SKM-1 (cell line): ENCODE results near the gene CIB4.

Experiments
- DNase-seq: peaks from one replicate; lab custom pipeline; 2025; ENCODE audit not compliant: unreplicated experiment; lab: John Stamatoyannopoulos, UW

CIB4 gene

DNA sequence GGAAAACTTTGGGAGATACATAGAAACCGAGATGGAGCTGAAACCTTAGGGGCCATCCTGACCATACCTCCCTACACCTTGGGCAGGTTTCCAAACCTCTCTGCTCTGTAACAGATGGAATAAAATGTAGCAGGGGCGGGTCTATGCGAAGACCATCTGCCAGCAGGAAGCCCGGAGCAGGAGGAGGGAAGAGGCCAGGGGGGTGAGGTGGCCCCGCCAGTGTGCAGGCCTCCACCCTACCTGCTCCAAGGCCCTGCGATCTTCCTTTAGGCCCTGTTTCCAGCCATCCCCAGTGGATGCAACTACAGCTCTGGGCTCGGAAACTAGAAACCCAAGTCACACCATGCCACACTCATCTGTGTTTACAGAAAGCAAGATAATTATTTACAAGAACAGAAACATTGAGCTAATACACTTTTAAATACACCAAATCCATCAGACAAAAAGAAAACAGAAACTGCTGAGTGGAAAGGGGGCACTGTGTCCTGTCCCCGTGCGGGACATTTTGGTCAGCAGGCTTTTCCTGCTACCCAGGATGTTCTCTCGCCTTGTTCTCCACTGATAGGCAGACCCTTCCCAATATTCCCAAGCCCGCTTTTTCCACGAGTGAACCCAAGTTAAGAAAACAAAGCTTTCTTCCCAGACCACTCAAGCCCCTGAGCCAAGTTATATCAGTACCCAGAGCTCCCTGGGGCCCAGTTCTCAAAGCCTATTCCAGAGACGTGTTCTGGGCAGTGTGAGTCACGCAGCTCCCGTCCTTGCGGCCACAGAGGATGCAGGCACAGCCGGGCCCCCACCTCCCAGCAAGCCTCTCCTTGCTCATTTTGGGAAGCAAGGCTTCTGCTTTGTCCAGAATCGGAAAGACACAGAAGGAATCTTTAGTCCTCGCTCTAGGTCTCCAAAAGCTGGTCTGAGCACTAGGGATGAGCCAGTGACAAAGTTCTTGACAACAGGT lies 17.3 kb downstream of the CIB4 start:
- DNase-seq: no peak

DNA sequence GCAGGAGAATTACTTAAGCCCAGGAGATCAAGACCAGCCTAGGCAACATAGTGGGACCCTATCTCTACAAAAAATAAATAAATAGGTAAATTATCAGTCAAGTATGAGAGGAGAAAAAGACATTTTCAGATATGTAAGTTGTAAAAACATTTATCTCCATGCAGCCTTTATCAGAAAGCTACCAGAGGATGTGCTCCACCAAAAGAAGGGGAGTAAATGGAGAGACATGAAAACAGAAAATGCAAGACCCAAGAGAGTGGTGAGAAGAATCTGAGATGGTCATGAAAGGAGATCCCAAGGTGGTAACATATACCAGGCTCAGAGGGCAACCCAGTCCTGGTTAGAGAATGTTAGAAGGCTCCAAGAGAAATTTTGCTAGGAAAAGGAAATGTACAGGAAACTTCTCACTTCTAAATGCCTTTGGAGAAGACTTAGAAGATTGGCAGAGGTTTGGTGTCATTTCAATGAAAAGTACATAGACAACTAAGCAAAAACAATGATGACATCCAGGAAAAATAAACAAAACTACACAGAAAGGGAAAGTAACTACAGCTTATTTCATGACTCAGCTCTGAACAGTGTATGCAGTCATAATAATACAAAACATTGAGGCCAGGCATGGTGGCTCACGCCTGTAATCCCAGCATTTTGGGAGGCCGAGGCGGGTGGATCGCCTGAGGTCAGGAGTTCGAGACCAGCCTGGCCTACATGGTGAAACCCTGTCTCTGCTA lies 19.5 kb downstream of the CIB4 start:
- no peak for DNase-seq

DNA sequence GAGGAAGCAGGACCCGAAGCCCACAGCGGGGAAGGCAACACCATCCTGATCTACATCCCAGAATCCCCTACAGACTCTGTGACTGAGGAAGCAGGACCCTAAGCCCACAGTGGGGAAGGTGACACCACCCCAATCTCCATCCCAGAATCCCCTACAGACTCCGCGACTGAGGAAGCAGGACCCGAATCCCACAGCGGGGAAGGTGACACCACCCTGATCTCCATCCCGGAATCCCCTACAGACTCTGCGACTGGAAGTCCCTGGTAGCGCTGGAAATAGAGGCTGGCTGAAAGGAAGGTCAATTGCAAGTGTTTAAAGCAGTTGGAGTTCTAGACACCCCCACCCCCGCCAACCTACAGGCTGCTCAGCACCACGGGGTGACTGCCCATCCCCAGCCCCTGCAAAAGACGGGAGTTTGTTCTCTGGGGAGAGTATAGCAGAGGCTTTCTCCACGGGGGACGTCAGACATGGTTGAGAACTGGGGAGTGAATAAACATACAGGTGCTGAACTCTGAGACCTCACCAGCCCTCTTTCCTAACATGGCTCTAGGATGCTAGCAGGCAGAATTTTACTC lies 21.0 kb downstream of the CIB4 start:
- no peak for DNase-seq

DNA sequence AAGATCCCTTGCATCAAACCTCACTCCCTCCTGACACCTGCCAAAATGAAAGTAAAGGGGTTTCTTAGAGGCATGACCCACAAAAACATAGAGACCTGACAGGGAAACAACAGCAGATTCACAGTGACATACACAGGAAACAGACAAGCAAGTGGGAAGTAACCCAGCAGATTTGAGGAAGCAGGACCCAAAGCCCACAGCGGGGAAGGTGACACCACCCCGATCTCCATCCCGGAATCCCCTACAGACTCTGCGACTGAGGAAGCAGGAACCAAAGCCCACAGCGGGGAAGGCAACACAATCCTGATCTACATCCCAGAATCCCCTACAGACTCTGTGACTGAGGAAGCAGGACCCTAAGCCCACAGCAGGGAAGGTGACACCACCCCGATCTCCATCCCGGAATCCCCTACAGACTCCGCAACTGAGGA lies 21.6 kb downstream of the CIB4 start:
- DNase-seq: no peak

DNA sequence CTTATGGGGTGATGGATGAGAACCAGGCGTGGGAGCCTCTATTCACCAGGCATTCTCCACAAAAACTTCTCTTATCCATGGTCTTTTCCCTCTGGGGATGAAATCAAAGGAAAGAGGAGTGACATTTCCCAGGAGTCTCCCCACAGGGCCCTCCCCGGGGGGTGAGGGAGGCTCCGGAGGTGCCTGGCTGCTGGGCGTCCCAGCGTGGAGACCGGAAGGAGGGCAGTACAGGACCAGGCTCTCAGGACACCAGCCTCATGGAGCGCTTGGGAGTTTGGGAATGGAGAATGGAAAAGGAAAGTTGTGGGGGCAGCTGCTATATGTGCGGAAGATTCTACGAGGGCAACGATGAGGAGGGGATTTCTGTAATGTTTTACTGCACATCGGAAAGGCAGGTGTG lies 22.1 kb downstream of the CIB4 start:
- DNase-seq: no peak

DNA sequence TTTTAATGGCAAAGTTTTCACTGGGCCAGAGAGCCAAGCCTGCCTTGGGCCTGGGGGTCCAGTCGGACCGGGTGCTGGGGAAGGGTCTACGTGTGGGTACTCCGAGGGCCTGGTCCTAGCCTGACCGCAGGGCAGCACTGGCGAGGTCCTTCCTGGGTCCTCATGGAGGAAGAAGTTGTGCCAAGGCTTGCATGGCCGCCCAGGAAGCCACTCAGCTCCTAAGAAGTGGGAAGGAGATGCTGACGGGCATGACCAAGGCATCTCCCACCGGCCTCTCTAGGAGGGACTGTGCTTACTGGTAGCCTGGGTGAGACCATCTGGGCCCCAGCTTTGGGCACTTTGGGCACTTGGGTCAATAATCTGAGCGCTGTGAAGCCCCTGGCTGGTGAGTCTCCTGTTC lies 22.6 kb downstream of the CIB4 start:
- DNase-seq: no peak

DNA sequence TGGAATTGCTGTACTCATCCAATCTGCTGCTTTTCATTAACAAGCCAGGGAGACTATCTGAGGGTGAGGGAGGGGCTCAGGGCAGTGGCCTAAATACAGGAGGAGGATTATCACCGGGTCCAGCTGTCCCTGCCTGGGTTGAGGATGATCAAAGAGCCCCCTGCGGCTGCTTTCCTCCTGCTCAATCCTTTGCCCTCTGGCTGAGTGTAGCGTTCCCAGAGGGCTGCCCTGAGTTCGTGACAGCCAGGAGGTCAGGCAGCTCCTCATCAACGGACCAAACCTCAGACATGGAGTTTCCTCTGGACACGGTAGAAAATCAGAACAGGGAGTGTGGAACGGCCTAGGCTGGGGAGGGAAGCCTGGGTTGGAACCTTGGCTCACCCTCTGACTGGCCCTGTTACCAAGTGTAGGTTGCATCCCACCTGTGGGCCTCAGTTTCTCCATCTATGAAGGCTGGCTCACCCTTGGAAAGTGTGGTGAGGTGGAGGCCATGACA lies 23.5 kb downstream of the CIB4 start:
- DNase-seq: no peak

DNA sequence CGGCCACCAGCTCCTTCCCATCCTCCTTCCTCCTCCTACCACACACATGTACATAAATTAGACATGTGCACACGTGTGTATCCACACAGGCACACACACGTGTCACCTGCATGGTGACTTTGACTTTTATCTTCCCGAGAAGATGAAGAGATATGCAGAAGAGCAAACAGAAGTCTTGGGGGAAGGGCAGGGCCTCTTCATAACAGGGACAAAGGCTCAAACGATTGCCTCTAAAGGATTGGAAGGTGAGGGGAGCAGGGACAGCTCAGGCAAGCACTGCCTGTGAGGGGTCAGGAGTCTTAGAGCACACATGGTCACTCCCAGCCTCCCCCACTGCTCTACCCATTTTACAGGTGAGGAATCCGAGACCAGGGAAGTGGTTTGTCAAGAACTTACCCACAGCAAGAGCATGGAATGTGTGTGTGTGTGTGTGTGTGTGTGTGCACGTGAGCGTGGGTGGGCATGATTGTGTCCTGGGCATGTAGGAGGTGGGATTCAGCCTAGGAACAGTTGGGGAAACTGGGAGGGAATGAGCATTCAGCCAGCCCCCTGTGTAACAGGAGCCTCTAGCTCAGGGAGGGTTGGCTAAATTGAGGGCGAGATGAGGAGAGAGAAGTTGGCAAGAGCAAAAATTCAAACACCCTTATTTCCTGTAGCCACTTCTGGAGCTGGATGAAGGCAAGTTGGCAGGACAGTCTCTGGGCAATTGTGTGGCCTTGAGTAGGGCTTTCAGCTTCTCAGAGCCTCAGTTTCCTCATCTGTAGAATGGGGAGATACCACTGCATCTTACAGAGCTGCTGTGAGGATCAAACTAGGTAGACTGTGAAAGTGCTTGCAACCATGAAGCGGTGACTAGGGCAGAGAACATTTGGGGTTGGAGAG lies 24.2 kb downstream of the CIB4 start:
- no peak for DNase-seq

DNA sequence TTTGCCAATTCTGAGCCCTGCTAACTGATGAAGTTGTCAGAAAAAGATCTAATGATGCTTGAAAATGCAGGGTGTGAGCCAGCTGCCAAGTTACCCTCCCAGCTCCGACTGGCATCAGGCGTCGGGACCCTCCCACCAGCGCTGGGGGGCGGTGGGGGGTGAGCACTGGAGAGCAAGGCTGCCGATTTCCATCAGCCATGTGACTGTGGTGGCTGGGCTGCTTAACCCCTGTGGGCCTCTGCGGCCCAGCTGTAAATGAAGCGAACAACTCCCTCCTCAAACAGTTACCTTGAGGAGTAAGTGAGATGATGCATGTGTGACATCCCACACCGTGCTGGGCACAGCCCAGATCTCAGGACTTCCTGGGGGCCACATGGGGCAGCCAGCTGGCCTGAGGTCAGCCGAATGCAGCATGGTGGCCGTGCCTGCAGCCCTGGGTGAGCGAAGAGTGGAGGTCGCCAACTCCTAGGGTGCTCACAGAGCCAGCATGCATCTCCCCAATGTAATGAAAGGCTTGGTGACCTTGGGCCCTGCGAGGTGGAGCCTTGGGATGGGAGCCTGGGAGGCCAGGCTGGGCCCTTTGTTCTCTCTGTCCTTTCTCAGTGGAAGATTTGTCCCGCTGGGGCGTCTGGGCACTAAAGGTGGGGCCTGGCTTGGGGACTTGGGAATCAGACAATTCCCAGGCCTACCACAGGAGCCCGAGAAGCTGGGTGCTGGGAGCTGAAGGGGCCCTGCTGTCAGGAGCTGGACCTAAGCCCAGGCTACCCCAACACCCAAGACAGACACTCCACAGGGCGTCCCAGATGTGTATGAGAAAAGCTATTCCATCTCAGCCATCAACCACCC lies 25.1 kb downstream of the CIB4 start:
- no peak for DNase-seq

DNA sequence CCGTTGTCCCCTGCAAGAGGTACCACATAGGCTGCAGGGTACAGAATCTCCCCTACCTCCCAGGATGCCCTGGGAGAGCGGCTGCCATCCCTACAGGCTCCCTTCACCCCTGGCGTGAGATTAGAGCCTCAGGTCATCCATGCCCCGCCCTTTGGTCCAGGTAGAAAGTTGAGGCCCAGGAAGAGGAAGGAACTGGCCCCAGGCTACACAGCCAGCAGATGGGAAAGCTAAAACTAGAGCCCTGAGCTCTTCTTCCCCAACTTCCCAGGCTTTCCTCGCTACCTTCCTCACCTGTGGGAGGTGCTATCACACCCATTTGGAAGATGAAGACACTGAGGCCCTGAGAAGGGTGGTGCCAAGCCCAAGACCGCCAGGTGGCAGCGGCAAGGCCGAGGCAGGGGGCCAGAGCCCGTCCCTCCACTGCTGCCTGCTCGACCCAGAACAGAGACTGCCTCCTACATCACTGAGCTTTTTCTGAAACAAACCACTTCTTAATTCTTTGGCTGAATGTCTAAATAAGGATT lies 25.8 kb downstream of the CIB4 start:
- no peak for DNase-seq

DNA sequence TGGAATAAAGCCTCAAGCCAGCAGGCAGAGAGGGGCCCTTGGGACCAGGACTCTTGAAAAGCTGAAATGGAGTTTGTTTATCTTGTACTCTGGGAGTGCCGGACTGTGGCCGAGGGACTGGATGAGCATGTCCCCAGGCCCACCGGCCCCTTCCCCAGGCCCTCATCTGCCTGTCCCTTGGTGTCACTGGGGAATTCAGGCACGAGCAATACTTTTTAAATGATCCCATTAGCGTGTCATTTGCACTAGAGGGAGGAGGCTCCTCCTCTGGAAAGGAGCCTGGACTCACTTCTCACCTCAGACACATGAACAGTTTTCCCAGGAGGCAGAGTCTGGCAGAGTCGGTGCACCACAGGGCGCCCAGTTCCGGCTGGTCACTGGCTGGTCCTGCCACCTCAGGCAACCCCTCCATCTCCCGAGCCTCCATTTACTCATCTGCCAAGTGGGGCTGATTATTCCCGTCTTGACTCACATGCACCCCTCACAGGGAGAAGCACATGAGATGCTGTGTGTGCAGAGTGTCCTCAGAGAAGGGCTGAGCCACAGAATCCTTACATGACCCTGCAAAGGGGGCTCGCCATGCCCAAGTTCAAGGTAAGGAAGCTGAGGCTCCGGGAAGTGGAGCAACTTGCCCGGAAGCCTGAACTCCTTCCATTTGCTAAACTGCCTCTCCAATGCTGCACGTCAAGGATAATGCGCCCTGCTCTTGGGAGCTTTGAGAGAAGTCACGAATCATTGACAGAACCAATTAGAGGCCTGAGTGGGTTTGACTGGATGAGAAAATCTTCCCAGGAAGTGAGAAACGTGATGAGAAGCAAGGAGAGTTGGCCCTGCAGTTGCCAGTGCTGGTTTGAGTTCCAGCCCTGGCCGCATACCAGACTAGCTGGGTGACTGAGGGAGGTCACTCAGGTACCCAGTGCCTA lies 26.7 kb downstream of the CIB4 start:
- no peak for DNase-seq

DNA sequence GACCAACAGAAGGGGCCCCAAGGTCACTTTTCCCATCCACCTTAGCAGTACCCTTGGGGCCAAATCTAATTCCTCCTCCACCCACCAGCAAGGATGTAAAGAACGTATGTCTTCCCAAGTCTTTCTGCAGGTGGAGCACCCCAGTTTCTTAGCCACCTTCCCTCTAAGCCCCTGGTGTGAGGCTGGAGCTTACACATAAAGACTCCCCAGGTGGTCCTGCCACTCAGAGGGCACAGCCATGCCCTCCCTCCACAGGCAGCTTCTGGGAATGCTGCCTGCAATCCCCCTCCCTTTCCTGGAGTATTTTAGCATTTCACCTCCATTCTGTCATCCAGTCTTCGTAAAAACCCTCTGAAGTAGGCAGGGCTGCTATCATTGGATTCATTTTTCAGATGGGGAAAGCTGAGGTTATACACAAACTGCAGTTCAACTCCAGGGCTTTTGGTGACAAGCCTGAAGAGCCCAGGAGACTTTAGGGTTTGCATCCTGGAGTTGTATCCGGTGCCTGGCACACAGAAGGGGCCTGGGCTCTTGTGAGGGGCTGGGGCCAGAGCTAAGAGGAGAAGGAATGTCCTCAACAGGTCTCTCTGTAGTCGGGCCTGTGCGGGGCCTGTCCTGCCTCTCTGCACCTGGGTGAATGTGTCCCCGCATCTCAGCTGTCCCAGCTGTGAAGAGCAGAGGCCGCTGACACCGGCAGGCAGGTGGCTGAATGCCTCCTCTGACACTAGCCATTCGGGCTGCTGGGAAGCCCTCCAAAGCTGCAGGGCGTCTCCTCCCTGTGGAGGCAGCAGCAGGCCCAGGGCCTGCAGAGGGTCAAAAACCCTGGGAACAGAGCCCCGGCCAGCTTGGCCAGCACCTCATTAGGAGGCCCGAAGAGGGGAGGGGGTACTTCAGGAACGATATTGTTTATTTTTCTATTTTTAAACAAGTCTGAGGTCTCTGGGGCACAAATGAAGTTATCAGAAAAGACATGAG lies 27.6 kb downstream of the CIB4 start:
- no peak for DNase-seq

DNA sequence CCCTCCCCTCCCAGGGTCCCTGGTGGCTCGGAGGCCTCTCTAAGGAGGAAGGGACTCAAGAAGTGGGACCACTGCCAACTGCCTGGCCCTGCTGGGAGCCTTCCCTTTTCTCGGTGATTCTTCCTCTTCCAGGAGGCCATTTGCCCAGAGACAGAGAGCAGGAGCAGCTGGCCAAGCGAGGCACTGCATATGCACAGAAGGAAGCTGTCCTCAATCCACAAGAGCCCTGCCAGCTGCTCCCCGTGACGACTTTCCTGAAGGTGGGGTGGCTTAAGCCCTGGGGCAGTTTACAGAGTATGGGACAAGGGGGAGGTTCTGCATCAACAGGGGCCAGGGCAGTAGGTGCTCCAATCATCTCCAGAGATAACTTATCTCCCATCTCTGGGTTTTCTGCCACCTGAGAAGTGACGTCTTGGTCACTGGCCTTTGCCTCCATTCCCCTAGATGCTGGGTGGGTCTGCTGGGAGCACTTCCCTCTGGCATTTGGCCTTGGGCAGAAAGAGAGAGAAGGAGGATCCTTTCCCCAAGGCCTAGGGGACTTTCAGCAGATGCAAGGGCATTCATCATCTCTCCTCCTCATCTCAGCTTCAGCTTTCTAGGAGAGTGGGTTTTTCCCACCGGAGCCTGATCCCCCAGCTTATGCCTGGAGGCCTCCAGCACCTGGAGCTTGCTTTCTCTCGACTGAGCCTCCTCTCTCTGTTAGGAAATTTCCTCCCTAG lies 28.5 kb downstream of the CIB4 start:
- no peak for DNase-seq

DNA sequence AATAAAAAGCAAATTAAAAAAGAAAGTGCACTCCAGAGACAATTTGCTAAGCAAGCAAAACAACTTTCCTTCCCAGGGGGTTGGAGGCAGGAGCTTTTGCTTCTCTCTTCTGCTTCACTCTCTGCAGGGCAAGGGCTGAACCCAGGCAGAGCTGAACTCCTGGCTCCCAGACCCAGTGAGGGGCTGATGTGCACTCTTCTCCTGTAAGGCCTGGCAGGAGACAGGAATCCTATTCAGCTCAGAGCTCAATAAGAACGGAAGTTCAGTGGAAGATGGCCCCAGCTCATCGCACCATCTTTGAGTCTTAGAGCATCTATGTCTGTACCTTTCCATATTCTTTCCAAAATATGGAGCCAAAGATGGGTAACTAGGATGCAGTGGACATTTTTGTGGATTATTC lies 29.1 kb downstream of the CIB4 start:
- no peak for DNase-seq

DNA sequence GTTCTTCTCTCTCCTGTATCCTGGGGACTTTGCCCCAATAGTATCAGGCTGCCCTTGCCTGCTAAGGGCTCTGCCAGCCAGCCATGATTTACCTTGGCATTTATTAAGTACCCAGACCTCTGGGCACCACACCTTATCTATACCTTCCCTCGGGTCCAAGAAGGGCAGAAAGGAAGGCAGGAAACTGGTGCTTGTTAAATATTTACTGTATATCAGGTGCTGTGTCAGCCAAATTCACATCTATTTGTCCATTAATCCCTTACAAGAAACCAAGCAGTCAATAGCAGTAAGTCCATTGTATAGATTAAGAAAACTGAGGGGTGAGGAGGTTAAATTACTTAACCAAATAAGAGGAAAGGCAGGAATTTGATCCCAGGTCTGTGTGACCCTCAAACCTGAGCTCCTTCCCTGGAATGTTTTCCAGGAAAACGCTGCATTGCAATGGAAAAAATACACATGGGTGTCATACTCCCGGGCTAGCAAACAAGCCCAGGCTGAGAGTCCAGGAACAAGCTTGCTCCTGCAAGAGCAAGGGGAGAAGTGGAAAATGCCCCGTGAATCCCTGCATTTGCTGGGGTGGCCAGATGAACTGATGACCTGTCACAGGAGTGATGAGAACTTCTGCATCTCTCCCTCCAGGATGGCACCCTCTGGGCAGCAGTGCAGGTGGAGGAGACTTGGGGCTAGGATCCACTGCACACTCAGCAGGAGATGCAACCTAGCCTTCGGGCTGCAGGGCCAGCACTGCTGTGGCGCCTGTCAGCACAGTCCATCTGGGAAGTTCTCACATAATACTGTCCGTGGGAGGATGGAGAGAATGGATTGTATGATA lies 30.4 kb downstream of the CIB4 start:
- no peak for DNase-seq

DNA sequence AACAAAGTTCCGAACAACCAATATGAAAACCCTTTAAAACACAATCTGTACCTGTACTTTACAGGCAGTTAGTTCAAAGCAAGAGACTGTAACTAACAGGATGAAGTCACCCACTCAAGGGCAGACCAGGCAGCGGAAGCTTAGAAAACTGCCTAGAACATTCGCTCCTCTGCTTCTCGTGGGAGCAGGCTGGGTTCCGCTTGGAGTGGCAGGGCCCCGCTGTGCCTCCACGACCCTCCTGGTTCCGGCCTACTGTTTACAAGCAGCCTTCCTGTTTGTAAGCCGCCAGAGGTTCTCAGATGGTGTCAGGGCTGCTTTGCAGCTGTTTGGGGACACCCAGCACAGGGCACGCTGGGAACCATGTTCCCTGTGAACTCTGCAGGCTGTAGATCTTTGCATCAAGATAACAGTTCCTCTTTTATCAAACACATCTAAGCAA lies 31.3 kb downstream of the CIB4 start:
- DNase-seq: no peak
